Right renal cortex interstitium (tissue), 3 donors: ENCODE data around the gene ARHGEF7. TPM values are rescaled to one million over a fixed set of nuclear protein-coding genes. Genes with fewer than 3 reads are reported as not detected.

ENCODE experiments used
- DNase-seq, 3 donors: peaks; one replicate each; pipeline ENCODE4 v3.0.0-alpha.2; 2013; ENCODE audit warnings: low read depth in 3 of 3, low spot score in 2 of 3
- polyA plus RNA-seq, 3 donors: library from polyadenylated mRNA; unstranded; fragments of 120-200 nt; gene quantifications; one replicate each; pipeline ENCODE4 v1.2.1, GENCODE V29; 2013; ENCODE audit not compliant: insufficient read length in 3 of 3

The ARHGEF7 gene
- polyA plus RNA-seq, 3 donors = 56.1 to 66.4 (median 61.8) TPM

DNA sequence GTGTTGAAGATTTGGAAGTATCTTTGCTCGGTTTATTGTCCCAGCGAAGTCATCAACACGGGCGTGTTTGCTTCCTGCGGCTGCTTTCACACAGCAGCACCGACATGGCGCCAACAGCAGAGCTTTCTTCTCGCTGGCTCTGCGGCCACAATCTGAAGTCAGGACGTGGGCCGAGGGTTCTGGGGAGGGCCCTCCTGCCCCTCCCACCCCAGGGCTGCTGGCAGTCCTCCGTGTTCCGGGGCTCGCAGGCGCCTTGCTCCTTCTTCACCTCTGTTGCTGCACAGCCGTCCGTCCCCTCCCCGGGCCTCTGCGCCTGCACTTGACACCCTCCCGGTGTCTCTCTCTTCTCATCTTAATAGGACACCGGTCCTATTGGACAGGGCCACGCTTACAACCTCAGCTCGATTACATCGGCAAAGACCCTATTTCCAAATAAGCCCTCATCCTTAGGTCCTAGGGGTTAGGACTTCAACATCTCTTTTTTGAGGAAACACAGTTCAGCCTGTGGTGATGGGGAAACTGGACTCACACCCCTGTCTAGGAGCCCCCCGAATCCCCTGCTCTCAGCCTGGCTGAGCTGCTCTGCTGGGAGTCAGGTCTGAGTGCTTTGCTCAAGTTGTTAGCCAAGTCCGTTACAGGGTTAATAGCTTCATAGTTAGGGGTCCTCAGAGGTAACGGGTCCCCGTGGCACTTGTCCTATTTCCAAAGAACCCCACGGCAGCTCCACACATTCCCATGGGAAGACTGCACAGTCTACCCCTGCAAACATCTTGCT is 202.6 kb downstream of the ARHGEF7 start:
- DNase-seq = no peak

DNA sequence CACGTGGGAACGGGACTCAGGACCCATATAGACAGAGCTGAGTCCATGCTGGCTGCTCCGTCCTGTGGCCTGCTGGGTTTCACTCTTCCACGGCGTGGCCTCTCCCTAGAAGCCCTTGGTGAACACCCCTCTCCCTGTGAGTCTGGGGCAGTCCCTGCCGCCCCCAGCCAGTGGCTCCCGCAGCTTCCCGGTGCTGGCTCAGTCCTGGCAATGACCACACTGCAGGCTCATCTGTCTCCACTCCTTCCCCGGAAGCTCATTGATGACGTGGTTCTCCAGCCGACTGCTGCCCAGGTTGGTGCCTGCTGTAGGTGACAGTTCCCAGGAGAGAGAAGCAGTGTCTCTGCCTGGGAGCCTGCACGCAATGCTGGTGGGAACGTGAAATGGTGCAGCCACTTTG is 203.3 kb downstream of the ARHGEF7 start:
- DNase-seq = no peak

DNA sequence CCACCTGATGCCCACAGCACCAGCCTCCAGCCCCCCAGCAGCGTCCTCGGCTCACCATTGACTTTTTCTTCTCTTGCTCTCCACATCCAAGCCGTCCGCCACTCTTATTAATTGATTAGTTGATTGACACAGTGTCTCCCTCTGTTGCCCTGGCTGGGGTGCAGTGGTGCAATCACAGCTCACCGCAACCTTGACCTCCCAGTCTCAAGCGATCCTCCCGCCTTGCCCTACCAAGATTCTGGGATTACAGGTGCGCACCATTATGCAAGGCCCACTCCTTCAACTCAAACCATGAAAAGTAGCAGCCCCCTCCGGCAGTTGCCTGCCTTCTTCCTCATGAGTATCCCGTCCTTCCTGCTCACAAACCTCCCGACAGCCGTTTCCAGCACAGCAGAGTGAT is 204.4 kb downstream of the ARHGEF7 start:
- DNase-seq = no peak

DNA sequence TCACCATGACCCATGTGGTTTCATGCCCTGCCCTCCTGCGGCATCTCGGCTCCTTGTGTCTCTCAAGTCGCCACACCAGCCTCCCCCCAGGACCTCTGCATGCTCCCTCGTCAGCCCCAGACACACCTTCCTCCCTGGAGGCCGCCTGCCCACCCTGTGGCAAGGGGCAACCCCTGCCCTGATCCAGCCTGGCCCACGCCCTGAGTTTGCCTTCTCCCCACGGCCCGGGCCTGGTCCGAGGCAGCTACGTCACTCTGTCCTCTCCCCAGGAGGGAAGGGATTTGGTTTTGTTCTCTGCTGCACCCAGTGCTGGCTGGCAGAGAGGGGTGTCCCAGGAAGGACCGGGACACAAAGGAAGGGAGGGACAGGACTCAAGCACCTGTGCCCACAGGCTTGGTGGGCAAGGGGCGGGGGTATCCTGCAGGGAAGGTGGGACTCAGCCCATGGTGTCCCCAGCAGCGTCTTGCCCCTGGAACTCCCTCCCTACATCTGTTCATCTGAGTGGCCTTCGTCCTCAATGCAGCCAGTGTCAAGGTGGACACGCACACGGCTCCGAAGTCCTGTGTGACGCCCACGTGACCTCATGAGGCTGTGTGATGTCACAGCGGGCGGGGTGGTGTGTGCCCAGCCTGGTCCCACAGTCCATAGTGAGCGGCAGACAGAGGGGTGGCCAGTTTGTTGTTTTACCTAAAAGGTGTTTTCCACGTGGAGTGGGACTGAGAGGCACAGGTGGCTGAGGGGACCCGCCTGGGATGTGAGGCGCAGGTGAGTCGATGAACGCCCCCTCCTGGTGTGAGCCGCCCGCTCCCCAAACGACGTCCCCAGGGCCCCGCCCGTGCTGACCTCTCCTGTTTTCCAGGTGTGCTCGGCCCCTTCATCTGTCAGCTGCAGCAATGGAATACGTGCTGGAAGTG is 205.1 kb downstream of the ARHGEF7 start, which contains the start of gene TEX29:
TEX29 (plus strand) TSS at position 645 of the 914 bp plus-strand sequence; CDS start at position 894, 249 bp downstream.
- DNase-seq = no peak

DNA sequence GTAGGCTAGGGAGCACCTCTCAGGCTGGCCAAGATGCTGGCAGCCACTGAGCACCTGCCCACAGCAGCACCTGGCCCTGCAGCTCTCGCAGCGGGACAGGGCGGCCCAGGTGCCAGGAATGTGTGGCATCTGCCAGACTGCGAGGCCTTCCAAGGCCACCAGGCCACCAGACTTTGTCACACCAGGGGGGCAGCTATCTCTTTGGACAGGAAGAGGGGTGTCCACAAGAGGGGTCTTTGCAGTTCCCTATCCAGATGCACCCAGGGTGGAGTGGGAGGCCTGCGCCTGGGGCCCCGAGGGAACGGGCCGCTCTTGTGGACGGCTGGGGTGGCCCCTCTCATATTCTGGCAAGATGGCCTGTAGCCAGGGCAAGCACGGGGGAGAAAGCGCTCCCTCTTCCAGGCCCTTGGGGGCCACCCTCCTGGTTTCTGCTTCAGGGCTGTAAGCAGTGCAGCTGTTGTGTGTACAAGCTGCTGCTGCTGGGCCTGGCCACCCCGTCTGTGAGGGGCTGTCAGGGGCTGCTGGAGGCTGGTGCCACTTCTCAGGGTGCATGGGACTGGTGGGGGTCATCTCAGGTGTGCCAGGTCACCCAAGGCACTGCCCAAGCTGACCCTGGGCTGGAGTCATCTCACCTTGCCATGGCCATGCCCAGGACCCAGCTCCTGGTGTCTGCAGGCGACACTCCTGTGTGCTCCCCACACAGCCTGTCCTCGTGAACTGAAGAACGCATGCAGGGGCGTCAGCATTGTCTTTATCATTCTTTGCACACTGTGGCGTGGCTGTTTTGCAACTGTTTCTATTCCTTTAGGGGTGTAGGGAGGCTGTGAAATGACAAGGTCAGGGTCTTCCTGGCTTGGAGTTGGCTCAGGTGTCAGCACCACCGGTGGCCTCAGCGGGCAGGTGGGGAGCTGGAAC is 207.1 kb downstream of the ARHGEF7 start:
- no peak for DNase-seq

DNA sequence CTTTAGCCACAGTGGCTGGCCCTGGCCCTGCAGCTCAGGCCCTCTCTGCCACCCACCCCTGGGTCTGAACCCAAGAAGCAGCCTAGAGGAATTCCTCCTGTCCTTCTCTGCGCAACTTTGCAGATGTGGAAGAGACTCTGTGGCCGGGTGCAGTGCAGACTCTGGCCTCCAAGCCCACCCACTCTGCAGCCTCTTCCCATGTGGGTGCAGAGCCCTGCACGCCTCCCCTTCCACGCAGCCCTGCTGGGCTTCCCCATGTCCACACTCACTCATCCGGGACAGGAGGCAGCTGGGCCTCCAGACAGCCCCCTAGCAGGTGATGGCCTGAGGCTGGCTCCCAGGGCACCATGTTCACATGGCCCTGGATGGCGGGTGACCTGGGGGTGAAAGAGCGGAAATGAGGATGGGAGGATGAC is 207.8 kb downstream of the ARHGEF7 start:
- no peak for DNase-seq

DNA sequence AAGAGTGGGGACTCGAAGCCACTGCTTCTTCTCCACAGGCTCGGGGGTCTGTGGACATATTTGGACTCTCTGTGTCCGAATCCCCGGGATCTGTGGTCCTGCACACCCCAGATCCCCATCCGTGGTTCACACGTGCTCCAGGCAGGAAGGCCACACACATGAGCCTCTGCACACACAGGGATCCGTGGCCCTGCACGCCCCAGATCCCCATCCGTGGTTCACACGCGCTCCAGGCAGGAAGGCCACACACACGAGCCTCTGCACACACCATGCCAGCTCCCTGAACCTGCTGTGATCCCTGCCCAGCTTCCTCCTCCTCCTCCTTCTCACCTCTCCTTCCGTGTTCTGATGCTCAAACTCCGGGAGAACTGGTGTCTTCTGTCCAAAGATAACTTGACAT is 208.4 kb downstream of the ARHGEF7 start:
- DNase-seq = no peak

DNA sequence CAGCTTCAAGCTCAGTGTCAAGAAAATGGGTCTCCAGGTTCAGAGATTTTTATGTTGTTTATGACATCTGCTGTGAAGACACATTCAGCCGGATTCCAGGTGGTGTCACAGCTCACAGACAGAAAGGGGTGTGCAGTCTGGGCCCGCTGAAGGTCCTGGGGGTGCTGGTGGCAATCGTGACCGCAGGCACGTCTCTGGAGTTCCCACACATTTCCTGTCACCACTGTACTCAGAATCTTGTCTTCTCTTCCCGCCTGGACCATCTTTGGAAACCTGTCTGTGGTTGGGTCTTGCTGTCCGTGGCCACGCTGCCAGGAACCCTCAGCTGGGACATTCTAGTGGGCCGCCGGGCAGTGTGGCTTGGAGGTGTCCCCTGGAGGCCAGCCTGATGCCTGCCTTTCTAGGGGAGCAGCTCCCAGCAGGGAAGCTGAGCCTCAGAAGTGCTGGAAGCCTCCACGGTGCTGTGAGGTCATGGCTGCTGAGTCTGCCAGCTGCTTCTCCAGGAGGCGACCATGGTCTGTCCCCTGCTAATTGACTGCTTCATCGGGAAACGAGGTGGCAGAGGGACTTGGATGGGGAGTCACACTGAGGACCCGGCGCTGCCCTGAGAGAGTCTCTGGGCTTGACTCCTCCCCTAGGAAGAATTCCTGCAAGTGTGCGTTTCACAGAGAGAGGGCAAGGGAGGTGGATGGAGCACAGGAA is 209.0 kb downstream of the ARHGEF7 start:
- no peak for DNase-seq

DNA sequence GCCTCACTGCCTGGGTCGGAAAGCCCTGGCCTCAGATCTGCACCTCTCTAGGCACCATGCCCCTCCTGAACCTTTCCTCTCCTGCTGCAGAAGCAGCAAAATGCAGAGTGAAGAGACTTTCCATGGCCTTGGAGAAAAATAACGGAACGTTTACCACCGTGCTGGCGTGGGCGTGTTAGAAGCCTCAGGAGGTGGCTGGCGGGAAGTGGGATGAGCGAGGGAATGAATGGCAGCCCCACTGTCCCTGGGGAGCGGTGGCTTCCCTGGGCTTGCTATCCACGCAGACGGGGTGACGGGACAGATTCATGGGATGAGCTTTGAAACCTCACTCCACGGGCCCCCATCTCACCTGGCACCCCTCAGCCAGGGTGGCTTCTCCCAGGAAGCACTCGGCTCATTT is 209.6 kb downstream of the ARHGEF7 start:
- DNase-seq = no peak

DNA sequence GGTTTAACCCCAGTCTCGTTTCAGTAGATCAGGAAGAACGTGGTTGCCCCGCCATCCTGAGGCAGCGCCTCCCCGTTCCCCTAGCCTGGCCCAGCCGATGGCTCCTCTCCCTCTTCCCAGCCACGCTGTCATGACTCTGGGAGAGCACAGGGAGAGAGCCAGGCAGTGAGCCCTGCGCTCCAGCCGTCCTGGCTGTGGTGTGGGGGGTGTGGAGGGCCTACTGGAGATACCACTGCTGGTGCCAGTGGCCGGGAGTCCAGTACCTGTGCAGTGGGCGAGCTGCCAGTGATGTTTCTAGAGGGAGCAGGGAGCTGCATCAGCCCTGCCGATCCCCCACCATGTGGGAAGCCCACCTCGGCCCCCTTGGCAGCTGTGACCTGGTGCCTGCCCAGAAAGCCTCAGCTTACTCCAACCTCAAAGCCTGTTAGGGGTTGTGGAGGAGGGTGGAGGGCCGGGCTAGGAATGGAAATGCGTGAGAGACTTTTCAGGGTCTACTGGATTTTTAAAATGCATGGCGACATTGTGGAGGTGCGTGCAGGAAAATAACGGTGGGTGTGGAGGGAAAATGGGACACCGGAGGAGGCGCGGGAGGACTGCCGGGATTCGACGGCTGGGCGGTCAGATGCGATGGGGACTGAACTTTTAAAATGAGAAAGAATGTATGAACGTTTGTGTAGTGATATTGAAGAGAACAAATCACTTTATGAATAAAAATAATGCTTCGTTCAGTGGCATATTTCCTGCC is 210.2 kb downstream of the ARHGEF7 start:
- no peak for DNase-seq

DNA sequence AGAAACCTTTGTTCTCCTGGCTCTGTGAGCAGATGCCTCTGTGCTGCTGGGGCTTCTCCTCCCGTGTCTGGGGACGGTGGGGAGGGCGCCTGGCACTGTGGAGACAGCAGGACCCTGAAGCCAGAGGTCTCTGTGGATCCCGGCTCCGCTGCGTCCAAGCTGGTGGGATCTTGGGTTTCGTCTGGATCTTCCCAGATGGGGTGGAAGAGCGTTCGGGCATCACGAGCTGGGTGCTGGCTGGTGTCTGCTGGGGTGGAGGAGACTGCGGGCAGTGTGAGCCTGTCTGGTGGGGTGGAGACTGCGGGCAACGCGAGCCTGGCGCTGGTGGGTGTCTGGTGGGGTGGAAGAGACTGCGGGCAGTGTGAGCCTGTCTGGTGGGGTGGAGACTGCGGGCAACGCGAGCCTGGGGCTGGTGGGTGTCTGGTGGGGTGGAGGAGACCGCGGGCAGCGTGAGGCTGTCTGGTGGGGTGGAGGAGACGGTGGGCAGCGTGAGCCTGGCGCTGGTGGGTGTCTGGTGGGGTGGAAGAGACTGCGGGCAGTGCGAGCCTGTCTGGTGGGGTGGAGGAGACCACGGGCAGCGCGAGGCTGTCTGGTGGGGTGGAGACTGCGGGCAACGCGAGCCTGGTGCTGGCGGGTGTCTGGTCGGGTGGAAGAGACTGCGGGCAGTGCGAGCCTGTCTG is 211.0 kb downstream of the ARHGEF7 start:
- DNase-seq = no peak

DNA sequence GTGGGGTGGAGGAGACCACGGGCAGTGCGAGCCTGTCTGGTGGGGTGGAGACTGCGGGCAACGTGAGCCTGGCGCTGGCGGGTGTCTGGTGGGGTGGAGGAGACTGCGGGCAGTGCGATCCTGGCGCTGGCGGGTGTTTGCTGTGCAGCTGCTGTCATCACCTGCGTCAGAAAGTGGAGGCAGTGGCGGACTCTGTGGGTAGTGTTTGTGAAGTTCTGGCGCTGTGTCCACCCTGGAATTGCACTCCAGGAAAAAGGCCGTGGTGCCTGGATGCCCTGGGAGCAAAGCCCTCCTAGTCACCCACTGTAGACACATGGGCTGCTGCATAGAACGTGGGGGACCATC is 211.5 kb downstream of the ARHGEF7 start:
- DNase-seq = no peak

DNA sequence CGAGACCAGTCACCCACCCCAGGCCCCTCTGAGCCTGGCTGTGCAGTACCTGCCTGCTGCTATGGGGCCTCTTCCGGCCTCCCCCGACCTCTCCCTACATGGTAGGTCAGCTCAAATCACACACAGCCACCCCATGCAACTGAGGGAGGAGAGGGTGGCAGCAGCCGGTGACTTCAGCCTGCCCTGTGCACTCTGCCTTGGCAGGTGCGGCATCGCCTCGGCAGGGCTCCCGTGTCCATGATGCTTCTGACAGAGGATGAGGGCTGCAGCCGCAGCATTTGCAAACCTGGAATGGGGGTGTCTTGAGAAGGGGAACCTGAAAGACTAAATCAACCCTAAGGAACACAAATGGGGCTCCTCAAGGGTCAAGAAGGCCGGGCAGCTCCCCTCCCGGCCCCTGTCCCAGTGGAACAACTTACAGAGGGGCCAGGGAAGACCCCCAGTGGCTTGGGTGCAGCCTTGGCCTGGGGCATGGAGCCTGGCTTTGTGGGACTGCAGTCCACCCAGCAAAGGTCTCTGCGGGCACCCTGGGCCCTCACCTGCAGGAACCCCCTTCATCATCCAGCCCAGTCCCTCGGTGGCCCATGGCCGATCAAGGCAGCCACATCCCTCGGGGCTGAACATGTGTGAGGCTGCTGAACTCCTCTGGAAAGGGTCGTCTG is 212.0 kb downstream of the ARHGEF7 start:
- DNase-seq = no peak

DNA sequence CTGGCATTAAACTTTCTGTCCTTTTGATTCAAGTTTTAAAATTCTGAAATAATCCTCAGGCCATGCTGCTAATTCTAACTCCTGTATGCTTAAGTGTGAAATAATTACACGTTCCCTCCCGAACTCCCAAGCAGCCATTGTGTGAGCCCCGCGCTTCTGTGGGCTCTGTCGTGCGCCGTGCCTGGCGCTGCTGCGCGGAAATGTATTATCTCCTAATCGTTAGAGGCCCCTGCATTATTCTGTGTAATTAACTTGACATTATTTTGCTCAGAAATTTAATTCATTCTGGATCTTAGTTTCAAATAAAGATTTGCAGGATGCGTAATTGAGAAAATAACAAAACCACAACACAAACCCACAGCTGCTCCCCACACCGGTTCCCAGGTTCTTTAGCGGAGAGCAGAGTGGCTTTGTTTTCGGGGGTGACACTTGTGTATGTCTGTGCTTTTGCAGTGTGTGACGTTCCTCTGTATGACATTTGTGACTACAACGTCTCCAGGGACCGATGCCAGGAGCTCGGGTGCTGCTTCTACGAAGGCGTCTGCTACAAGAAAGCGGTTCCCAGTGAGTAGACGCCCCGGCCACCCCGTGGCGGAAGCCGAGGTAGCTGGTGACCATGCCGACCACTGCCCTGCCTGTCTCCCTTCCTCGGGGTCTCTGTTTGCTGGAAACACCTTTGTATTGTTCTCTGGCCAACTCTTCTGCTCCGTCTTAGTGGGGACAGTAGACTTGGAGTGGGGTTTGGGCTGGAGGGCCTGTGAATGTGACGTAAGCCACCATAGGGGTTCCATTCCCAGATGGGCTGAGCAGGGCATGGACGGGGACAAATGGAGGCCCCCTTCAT is 212.8 kb downstream of the ARHGEF7 start:
- DNase-seq = no peak

DNA sequence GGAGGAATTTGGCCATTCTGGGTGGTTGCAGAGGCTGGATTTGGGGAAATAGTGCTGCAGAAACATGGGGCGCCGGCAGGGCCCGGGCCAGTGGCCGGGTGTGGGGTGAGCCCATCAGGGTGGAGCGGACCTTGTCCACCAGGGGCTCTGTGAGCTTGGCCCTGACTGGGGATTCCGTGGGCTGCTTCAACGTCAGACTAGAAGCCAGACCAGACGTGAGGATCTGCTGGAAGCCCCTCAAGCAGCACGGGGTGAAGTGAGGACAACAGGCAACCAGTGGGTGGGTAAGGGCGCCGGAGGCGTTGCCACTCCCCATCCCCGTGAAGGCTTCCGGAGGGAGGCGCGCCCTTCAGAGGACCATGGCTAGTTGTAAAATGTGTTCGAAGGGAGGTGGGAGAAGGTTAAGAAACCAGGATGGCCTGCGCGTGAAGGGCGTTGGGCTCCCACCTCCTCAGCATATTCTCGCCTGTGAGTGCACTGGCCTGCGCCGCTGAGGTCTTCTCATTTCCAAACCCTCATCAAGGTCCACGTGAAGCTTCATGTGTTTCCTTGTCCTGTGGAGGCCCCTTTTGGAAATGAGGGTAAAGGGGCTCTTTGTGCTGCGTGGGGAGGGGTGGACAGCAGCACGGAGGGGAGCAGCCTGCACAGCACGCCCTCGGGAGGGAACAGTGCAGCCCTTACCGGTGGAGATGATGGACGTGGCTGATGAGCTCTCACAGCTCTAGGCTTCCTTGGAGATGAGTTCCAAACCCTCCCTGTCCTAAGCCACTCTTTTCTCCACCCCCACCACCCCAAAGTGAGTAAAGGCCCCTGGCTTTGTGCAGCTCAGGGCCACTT is 213.7 kb downstream of the ARHGEF7 start:
- no peak for DNase-seq

DNA sequence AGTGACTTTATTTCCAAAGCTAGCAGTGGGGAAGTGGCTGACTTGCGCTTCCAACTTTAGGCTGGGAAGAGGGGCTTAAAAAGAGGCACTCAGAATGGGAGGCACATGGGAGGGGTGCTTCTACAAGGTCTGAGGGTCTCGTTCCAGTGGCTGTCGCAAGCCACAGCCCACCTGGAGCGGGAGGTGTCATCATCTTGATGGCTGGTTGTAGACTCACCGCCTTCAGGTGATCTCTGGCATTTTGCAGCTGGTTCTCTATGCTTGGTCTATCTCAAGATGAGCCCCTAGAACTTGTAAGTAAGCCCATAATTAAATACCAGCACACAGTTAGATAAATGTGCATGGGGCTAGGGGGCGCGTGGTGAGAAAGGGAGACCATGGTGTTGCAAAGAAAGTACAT is 214.5 kb downstream of the ARHGEF7 start:
- DNase-seq = no peak
